Fibroblast of skin of scalp (primary cell): ENCODE data around the gene PPM1H.
A peak's percentile ranks its signal among the peaks of the same experiment; 100 is the strongest.

Experiments
- DNase-seq: peaks from one replicate; pipeline ENCODE4 v3.0.0-alpha.2; 2013

Gene PPM1H

GRCh38 chr12:62873116-62873825, 61.7 kb downstream of the PPM1H start:
- DNase-seq, result no peak

- no peak for DNase-seq
Observed at GRCh38 chr12:62868820-62869219, 66.1 kb downstream of the PPM1H start.

GRCh38 chr12:62866451-62867082, 68.4 kb downstream of the PPM1H start:
- DNase-seq, result peak; percentile 88

- DNase-seq, result peak; percentile 76
Observed at GRCh38 chr12:62865937-62866336, 69.0 kb downstream of the PPM1H start.

GRCh38 chr12:62865065-62865464, 69.9 kb downstream of the PPM1H start:
- no peak for DNase-seq

GRCh38 chr12:62862259-62862881, 72.6 kb downstream of the PPM1H start:
- DNase-seq, result peak; percentile 71

GRCh38 chr12:62861586-62861985, 73.4 kb downstream of the PPM1H start:
- peak; percentile 44 for DNase-seq

- DNase-seq, result no peak
Observed at GRCh38 chr12:62860501-62861411, 74.2 kb downstream of the PPM1H start.

- DNase-seq, result no peak
Observed at GRCh38 chr12:62860020-62860419, 74.9 kb downstream of the PPM1H start.

- DNase-seq, result no peak
Observed at GRCh38 chr12:62859321-62859737, 75.6 kb downstream of the PPM1H start.

GRCh38 chr12:62856454-62856853, 78.5 kb downstream of the PPM1H start:
- no peak for DNase-seq

- no peak for DNase-seq
Observed at GRCh38 chr12:62854024-62854423, 80.9 kb downstream of the PPM1H start.

GRCh38 chr12:62849398-62849797, 85.6 kb downstream of the PPM1H start:
- no peak for DNase-seq

GRCh38 chr12:62848418-62848817, 86.5 kb downstream of the PPM1H start:
- peak; percentile 87 for DNase-seq

- no peak for DNase-seq
Observed at GRCh38 chr12:62847709-62848108, 87.2 kb downstream of the PPM1H start.

GRCh38 chr12:62846491-62846890, 88.5 kb downstream of the PPM1H start:
- DNase-seq, result peak; percentile 83

GRCh38 chr12:62844915-62845314, 90.0 kb downstream of the PPM1H start:
- DNase-seq, result no peak

- no peak for DNase-seq
Observed at GRCh38 chr12:62843716-62844115, 91.2 kb downstream of the PPM1H start.

- DNase-seq, result no peak
Observed at GRCh38 chr12:62841846-62842245, 93.1 kb downstream of the PPM1H start.

GRCh38 chr12:62840806-62841205, 94.1 kb downstream of the PPM1H start:
- no peak for DNase-seq

GRCh38 chr12:62839869-62840660, 94.9 kb downstream of the PPM1H start:
- DNase-seq, result no peak

GRCh38 chr12:62834971-62835547, 99.9 kb downstream of the PPM1H start:
- DNase-seq, result no peak
